ENCODE data around the gene SLC37A4.

- no peak for TF ChIP-seq CTCF (conservative IDR thresholded peaks at IDR 0.05; ENCODE audit: low read depth, low read length)
- no peak for TF ChIP-seq EZH2 (IDR thresholded peaks at IDR 0.05; ENCODE audit: borderline replicate concordance, low read depth, low read length, poor library complexity, severe bottlenecking)
Measured at GRCh38 chr11:119012629-119013170, 18.0 kb downstream of the SLC37A4 start.
